Heart right ventricle (tissue), 16 donors: ENCODE data around the gene SLC39A1. TPM values are rescaled to one million over a fixed set of nuclear protein-coding genes. Genes with fewer than 3 reads are reported as not detected.
A peak's percentile ranks its signal among the peaks of the same experiment; 100 is the strongest.

Experiments
- ATAC-seq, 8 donors: fragments of 200-7000 bp; cut with Tn5 transposase; one replicate each; pipeline ENCODE4 v1.9.1; 2020; ENCODE audit warnings: mild to moderate bottlenecking in 8 of 8, moderate library complexity in 8 of 8, moderate number of reproducible peaks in 1 of 8
- DNase-seq, 2 donors: peaks; one replicate each; pipeline ENCODE4 v3.0.0-alpha.2; 2020
- H3K27ac ChIP-seq, 10 donors: fragments of 200-600 bp; sonication (generic) in 2 of 10; one replicate each; pipeline versions ENCODE4 v1.5.0 to v1.8.0; 2020 to 2022; ENCODE audit warnings: mild to moderate bottlenecking in 3 of 10
- H3K27me3 ChIP-seq, 7 donors: fragments of 200-600 bp; one replicate each; pipeline ENCODE4 v1.8.0; 2021 to 2022; ENCODE audit warnings: mild to moderate bottlenecking in 2 of 7
- H3K36me3 ChIP-seq, 9 donors: fragments of 200-600 bp; sonication (generic) in 1 of 9; one replicate each; pipeline versions ENCODE4 v1.5.0 to v1.8.0; 2020 to 2022; ENCODE audit warnings: mild to moderate bottlenecking in 2 of 9
- H3K4me1 ChIP-seq, 9 donors: fragments of 200-600 bp; sonication (generic) in 1 of 9; one replicate each; pipeline versions ENCODE4 v1.5.0 to v1.8.0; 2020 to 2022; ENCODE audit warnings: mild to moderate bottlenecking in 4 of 9
- H3K4me3 ChIP-seq, 10 donors: fragments of 200-600 bp; sonication (generic) in 2 of 10; one replicate each; pipeline versions ENCODE4 v1.5.0 to v1.8.0; 2020 to 2022; ENCODE audit warnings: mild to moderate bottlenecking in 7 of 10, moderate library complexity in 2 of 10
- H3K9me3 ChIP-seq, 11 donors: fragments of 200-600 bp in 10 of 11; sonication (generic) in 2 of 11; one replicate each; pipeline versions ENCODE4 v1.5.0 to v1.8.0; 2013 to 2022; ENCODE audit warnings: mild to moderate bottlenecking in 2 of 11, control low read depth in 1 of 11, moderate library complexity in 1 of 11
- WGBS, 2 donors: extraction: QIAGEN DNeasy Blood & Tissue Kit; methylation state at CpG; one replicate each; pipeline ENCODE4 v1.1.7; 2013; ENCODE audit warnings: inconsistent platforms in 1 of 2; 5-methylcytosine and 5-hydroxymethylcytosine counted together
- intact Hi-C, 10 donors: fragments of 100-400 bp; cut with DNase I; formaldehyde crosslinking; loops; one replicate each; pipeline versions ENCODE4 v1.11.1 to v1.14.2; 2022
- polyA plus RNA-seq, 2 donors: library from polyadenylated mRNA; stranded (reverse); fragments of 200-250 nt; gene quantifications; one replicate each; pipeline ENCODE4 v1.2.3, GENCODE V29; 2013
- total RNA-seq, 10 donors: library from RNA; stranded (reverse); fragmentation: NEBNext Ultra II Directional in 3 of 10; extraction: Animal tissue kit (Norgen Biotek cat#: 25700) in 3 of 10; gene quantifications; one replicate each; pipeline versions ENCODE4 v1.2.1 to v1.2.4, GENCODE V29; 2021 to 2023
- TF ChIP-seq, protein P1 (sequence below), 9 donors: fragments of 200-600 bp; sonication (generic) in 2 of 9; IDR thresholded peaks; one replicate each; pipeline versions ENCODE4 v1.5.0 to v1.8.0; 2021 to 2022; ENCODE audit warnings: antibody characterized with exemption in 9 of 9, mild to moderate bottlenecking in 5 of 9, moderate library complexity in 1 of 9
- donor health status: Arrhythmogenic right ventricular cardiomyopathy.
- donor health status: ischemic (EF 13 %, LVEDD 7.1; RV severe dilation, severe dysfunction).
- donor health status: healthy with polysubstance abuse.
- donor health status: DM: no; HTN: yes; CAD: no.
- donor health status: DM: no; HTN: no; CAD: no.
- donor health status: ischemic (EF 25% LVEDD 6.9; RV normal size, moderate dysfunction).
- donor health status: ischemic (EF 25% LVEDD 5.7; RV mildly dilated, moderate dysfunction).
- donor health status: healthy.
- donor health status: DM: yes; HTN: yes; CAD: no.
- donor health status: Ischemic cardiomyopathy.
- donor health status: ischemic (EF 35%, LVEDD 5.7; RV mildly dilated, moderate dysfunction).
- donor health status: nonischemic (EF 11% LVEDD 7.7; RV severe dilation, severe dysfunction).
- donor health status: DM: yes; HTN: yes; CAD: no.
- donor health status: PGD.
- donor health status: ischemic (EF 29% LVEDD 5.4; RV normal size, mild dysfunction).
- donor health status: nonischemic (EF 23%, LVEDD 6.1; RV moderate dilation, normal function).

The SLC39A1 gene
- total and polyA plus RNA-seq, 12 donors, result 24.6 to 102 (median 34.3) TPM

- 62 to 71% methylated on average over 4 of the region's 4 CpGs for WGBS, 2 donors
- peaks cover 0 to 29% (median 10%) of the 10 kb centered on the region in 9 donors for H3K36me3 ChIP-seq
- TF ChIP-seq, protein P1, sequence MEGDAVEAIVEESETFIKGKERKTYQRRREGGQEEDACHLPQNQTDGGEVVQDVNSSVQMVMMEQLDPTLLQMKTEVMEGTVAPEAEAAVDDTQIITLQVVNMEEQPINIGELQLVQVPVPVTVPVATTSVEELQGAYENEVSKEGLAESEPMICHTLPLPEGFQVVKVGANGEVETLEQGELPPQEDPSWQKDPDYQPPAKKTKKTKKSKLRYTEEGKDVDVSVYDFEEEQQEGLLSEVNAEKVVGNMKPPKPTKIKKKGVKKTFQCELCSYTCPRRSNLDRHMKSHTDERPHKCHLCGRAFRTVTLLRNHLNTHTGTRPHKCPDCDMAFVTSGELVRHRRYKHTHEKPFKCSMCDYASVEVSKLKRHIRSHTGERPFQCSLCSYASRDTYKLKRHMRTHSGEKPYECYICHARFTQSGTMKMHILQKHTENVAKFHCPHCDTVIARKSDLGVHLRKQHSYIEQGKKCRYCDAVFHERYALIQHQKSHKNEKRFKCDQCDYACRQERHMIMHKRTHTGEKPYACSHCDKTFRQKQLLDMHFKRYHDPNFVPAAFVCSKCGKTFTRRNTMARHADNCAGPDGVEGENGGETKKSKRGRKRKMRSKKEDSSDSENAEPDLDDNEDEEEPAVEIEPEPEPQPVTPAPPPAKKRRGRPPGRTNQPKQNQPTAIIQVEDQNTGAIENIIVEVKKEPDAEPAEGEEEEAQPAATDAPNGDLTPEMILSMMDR (IDR thresholded peaks at IDR 0.05), result no peak
- H3K27me3 ChIP-seq, result no peaks in the 10 kb centered on the region
- intact Hi-C loops, result no loop called here
- H3K4me1 ChIP-seq, result peaks cover 25 to 83% (median 62%) of the 10 kb centered on the region in 9 donors
- peak overlapping the region in 6 of 10 donors; percentile 95 to 98 (median 96) for H3K27ac ChIP-seq
- DNase-seq (no peak), ATAC-seq (no peak)
- H3K4me3 ChIP-seq, result peak overlapping the region in 2 of 10 donors; percentile 66 to 74
- H3K9me3 ChIP-seq, result no peaks in the 10 kb centered on the region
Observed at GRCh38 chr1:153961421-153961820, 1.9 kb downstream of the SLC39A1 start.

DNA sequence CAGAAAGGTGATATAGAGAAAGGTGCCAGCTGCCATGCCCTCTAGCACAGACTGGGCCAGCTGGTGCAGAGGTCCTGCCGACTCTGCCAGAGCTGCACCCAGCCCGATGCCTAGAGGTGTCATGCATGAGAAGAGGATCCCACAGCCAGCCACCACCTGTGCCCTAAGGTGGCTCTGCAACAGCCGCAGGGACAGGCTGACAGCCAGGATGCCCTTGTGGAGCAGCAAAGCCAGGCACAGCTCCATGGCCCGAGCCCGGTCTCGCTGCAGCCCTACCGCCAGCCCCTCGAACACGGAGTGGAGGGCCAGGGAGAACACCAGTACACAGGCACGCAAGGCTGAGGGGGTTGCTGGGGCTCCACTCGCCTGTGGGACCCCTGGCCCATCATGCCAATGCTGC lies 3.1 kb downstream of the SLC39A1 start:
- Histone ChIP-seq H3K36me3 (peaks cover 0 to 29% (median 10%) of the 10 kb centered on the region in 9 donors), H3K4me3 (no peak overlapping the region), H3K9me3 (no peaks in the 10 kb centered on the region), H3K4me1 (peaks cover 20 to 83% (median 67%) of the 10 kb centered on the region in 9 donors), H3K27ac (peak overlapping the region in 6 of 10 donors; percentile 58 to 98 (median 94)), H3K27me3 (no peaks in the 10 kb centered on the region)
- intact Hi-C loops, result no loop called here
- ATAC-seq (no peak), DNase-seq (no peak)
- TF ChIP-seq, protein P1 (IDR thresholded peaks at IDR 0.05), result no peak
- 90 to 97% methylated on average over 11 of the region's 11 CpGs for WGBS, 2 donors

GRCh38 chr1:153959454-153959853 lies 3.9 kb downstream of the SLC39A1 start:
- no peak for DNase-seq
- H3K36me3 ChIP-seq, result peaks cover 0 to 35% (median 10%) of the 10 kb centered on the region in 9 donors
- H3K4me1 ChIP-seq, result peaks cover 18 to 84% (median 63%) of the 10 kb centered on the region in 9 donors
- H3K4me3 ChIP-seq, result peak overlapping the region in 1 of 10 donors; percentile 98
- H3K27me3 ChIP-seq, result no peaks in the 10 kb centered on the region
- TF ChIP-seq, protein P1 (IDR thresholded peaks at IDR 0.05), result no peak
- WGBS, 2 donors, result 38 to 46% methylated on average over 3 of the region's 3 CpGs
- H3K9me3 ChIP-seq, result no peaks in the 10 kb centered on the region
- intact Hi-C loops, result loop anchor here in 1 of 10 donors (10.0 kb wide), 1 partner anchor 165 kb away; no protein-coding TSS in a partner anchor
- no peak for ATAC-seq
- H3K27ac ChIP-seq, result peak overlapping the region in 9 of 10 donors; percentile 58 to 98 (median 95)

- ATAC-seq, result no peak
- no peaks in the 10 kb centered on the region for H3K27me3 ChIP-seq
- H3K4me3 ChIP-seq, result peak overlapping the region in 8 of 10 donors; percentile 71 to 99 (median 94)
- DNase-seq, result no peak
- peak overlapping the region; percentile 44 to 98 (median 94) for H3K27ac ChIP-seq
- no peaks in the 10 kb centered on the region for H3K9me3 ChIP-seq
- TF ChIP-seq, protein P1 (IDR thresholded peaks at IDR 0.05), result no peak
- peaks cover 0 to 41% (median 13%) of the 10 kb centered on the region in 9 donors for H3K36me3 ChIP-seq
- intact Hi-C loops, result loop anchor here in 1 of 10 donors (10.0 kb wide), 1 partner anchor 164 kb away; no protein-coding TSS in a partner anchor
- WGBS, 2 donors, result 12 to 16% methylated on average over 4 of the region's 4 CpGs
- peaks cover 16 to 80% (median 58%) of the 10 kb centered on the region in 9 donors for H3K4me1 ChIP-seq
Observed at GRCh38 chr1:153958961-153959260, 4.4 kb downstream of the SLC39A1 start.
